Panc1 (cell line): Measurements from ENCODE around the gene CDKN1A. TPM values are rescaled to one million over a fixed set of nuclear protein-coding genes. Genes with fewer than 3 reads are reported as not detected.
A peak's percentile ranks its signal among the peaks of the same experiment; 100 is the strongest.

Source experiments
- ATAC-seq: fragments of 200-7000 bp; cut with Tn5 transposase; 2 replicates; pipeline ENCODE4 v1.9.1; 2020; ENCODE audit warnings: mild to moderate bottlenecking, moderate library complexity
- BruUV-seq: library from RNA; stranded (reverse); fragments of 400-500 nt; replicated peaks from 2 replicates; lab custom pipeline; 2021; lab: Mats Ljungman, UMichigan
- CTCF ChIA-PET: fragments of 300-600 bp; sonication (Branson Sonifier 250); formaldehyde crosslinking; loops from one replicate; lab custom pipeline; 2022; ENCODE audit warnings: antibody characterized with exemption; lab: Charles Lee
- POLR2A ChIA-PET: fragments of 300-600 bp; sonication (Branson Sonifier 250); formaldehyde crosslinking; loops from one replicate; lab custom pipeline; 2022; ENCODE audit warnings: antibody characterized with exemption; lab: Charles Lee
- DNase-seq: peaks from one replicate; pipeline ENCODE4 v3.0.0-alpha.2; 2010; ENCODE audit warnings: low read depth, low spot score
- H3K27ac ChIP-seq: 2 replicates; pipeline ENCODE4 v1.5.1; 2011; ENCODE audit warnings: mild to moderate bottlenecking, low read length, inconsistent platforms
- H3K27me3 ChIP-seq: fragments of 200-500 bp; sonication (Bioruptor generic); 2 replicates; pipeline ENCODE4 v1.6.0; 2014; ENCODE audit warnings: low read length, inconsistent platforms; ENCODE audit not compliant: control insufficient read depth, insufficient read depth
- H3K36me3 ChIP-seq: fragments of 200-500 bp; sonication (Bioruptor generic); 2 replicates; pipeline ENCODE4 v1.5.1; 2014; ENCODE audit warnings: inconsistent platforms, mild to moderate bottlenecking, low read length, moderate library complexity; ENCODE audit not compliant: control insufficient read depth, insufficient read depth
- H3K4me1 ChIP-seq: 2 replicates; pipeline ENCODE4 v1.5.1; 2011; ENCODE audit warnings: inconsistent platforms, mild to moderate bottlenecking, low read length, moderate library complexity; ENCODE audit not compliant: control insufficient read depth, insufficient read depth
- H3K4me3 ChIP-seq, 2 experiments: 2 replicates each; pipeline ENCODE4 v1.5.1; 2011 to 2012; ENCODE audit warnings: low read depth in 2 of 2, low read length in 2 of 2, mild to moderate bottlenecking in 2 of 2, inconsistent platforms in 1 of 2, moderate library complexity in 1 of 2
- H3K9me3 ChIP-seq: fragments of 200-500 bp; sonication (Bioruptor generic); 2 replicates; pipeline ENCODE4 v1.5.1; 2014; ENCODE audit warnings: low read depth, mild to moderate bottlenecking, inconsistent platforms, low read length, moderate library complexity; ENCODE audit not compliant: control insufficient read depth, insufficient read depth
- POLR2AphosphoS5 ChIP-seq: IDR thresholded peaks from 2 replicates; pipeline ENCODE4 v1.6.1; 2012; ENCODE audit warnings: mild to moderate bottlenecking, low read depth, low read length, moderate library complexity
- SIN3A ChIP-seq: IDR thresholded peaks from 2 replicates; pipeline ENCODE4 v1.6.1; 2012; ENCODE audit warnings: low read depth, mild to moderate bottlenecking, low read length, moderate library complexity, borderline replicate concordance; ENCODE audit not compliant: insufficient read depth
- TCF7L2 ChIP-seq: IDR thresholded peaks from 2 replicates; pipeline ENCODE4 v1.6.1; 2011; ENCODE audit warnings: mild to moderate bottlenecking, low read depth, low read length, inconsistent platforms
- in situ Hi-C: cut with HindIII; loops from 2 replicates; pipeline ENCODE4 v1.10.0; 2016; ENCODE audit warnings: low sequenced_read_pairs, low pct_unique_long_range_greater_than_20kb
- intact Hi-C: fragments of 100-400 bp; cut with micrococcal nuclease; formaldehyde crosslinking; loops from one replicate; pipeline ENCODE4 v1.10.0; 2022; ENCODE audit not compliant: unreplicated experiment
- total RNA-seq: library from RNA; stranded (reverse); gene quantifications from one replicate; pipeline ENCODE4 v1.2.1, GENCODE V29; 2021; ENCODE audit not compliant: unreplicated experiment
- TF ChIP-seq, protein P1 (sequence below): fragments of 450-650 bp; IDR thresholded peaks from 2 replicates; pipeline ENCODE4 v1.5.1; 2017; ENCODE audit warnings: mild to moderate bottlenecking
- TF ChIP-seq, protein P2 (sequence below), 2 experiments: IDR thresholded peaks; 2 replicates each; pipeline ENCODE4 v1.6.1; 2011 to 2012; ENCODE audit warnings: low read depth in 2 of 2, control low read depth in 1 of 2, low read length in 1 of 2, mild to moderate bottlenecking in 1 of 2, moderate library complexity in 1 of 2; ENCODE audit not compliant: insufficient read depth in 1 of 2

Gene CDKN1A
- total RNA-seq, 1 experiment from 2014 or later: 46.2 TPM

DNA sequence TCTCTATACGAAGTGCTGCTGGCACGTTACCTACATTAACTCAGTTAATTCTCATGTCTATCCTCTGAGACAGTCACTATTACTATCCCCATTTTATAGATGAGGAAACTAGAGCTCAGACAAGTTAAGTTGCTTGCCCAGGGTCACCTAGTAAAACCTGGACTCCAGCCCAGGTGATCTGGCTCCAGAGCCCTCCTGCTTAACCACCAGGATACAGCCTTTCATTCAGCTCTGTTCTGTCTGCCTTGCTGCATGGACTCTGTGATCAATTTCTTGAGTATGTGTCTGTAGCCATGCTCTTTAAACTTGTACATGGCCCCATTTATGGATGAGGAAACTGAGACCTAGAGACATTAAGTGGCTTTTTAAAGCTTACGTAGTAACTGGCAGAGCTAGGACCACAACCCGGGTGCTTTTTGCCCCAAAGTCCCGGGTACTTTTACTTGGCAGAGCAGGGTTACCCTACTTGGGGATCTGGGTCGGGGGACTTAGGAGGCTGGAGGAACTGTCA, 4.7 kb downstream of the CDKN1A start:
- CTCF ChIA-PET: no interaction called here
- POLR2A ChIA-PET: no interaction called here
- no peak overlapping the region for H3K4me3 ChIP-seq

DNA sequence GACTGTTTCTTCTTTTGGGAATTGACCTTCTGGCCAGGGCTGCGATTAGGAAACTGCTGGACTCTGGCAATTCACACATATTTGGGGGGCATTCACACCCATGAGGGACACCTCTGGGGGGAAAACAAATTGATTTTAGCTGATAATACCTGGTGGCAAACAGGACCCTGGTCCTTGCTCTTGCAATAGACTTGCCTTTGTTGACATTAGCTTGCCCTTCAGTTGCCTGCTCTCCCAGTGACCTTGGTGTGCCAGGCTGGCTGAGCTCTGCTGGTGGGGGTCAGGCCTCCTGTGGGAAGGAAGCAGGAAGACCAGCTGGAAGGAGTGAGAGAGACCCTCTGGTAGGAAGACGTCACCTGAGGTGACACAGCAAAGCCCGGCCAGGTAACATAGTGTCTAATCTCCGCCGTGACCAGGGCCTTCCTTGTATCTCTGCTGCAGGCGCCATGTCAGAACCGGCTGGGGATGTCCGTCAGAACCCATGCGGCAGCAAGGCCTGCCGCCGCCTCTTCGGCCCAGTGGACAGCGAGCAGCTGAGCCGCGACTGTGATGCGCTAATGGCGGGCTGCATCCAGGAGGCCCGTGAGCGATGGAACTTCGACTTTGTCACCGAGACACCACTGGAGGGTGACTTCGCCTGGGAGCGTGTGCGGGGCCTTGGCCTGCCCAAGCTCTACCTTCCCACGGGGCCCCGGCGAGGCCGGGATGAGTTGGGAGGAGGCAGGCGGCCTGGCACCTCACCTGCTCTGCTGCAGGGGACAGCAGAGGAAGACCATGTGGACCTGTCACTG, 5.3 kb downstream of the CDKN1A start:
- intact Hi-C loops (loop anchor here (10.0 kb wide), 1 partner anchor 71 kb away; no protein-coding TSS in a partner anchor), in situ Hi-C loops (no loop called here)
- Histone ChIP-seq H3K4me3 (no peak overlapping the region), H3K9me3 (no peaks in the 10 kb centered on the region), H3K4me1 (peaks cover 28% of the 10 kb centered on the region), H3K27ac (peak overlapping the region; percentile 77), H3K27me3 (no peaks in the 10 kb centered on the region), H3K36me3 (peaks cover 2% of the 10 kb centered on the region; the same call in 1 of the 2 replicates)
- no TSS peak for BruUV-seq
- TF ChIP-seq POLR2AphosphoS5 (no peak), SIN3A (no peak), TCF7L2 (no peak)
- TF ChIP-seq, protein P1, sequence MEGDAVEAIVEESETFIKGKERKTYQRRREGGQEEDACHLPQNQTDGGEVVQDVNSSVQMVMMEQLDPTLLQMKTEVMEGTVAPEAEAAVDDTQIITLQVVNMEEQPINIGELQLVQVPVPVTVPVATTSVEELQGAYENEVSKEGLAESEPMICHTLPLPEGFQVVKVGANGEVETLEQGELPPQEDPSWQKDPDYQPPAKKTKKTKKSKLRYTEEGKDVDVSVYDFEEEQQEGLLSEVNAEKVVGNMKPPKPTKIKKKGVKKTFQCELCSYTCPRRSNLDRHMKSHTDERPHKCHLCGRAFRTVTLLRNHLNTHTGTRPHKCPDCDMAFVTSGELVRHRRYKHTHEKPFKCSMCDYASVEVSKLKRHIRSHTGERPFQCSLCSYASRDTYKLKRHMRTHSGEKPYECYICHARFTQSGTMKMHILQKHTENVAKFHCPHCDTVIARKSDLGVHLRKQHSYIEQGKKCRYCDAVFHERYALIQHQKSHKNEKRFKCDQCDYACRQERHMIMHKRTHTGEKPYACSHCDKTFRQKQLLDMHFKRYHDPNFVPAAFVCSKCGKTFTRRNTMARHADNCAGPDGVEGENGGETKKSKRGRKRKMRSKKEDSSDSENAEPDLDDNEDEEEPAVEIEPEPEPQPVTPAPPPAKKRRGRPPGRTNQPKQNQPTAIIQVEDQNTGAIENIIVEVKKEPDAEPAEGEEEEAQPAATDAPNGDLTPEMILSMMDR: no peak
- ATAC-seq: no peak
- DNase-seq: no peak
- ChIA-PET POLR2A (interaction anchor here (0.6 kb wide), 1 partner anchor 1081 kb away, joined by 3 read pairs; no protein-coding TSS in a partner anchor), CTCF (no interaction called here)

More for the DNA sequence above, 4.7 kb downstream of the CDKN1A start:
- Histone ChIP-seq H3K27me3 (no peaks in the 10 kb centered on the region), H3K27ac (peak overlapping the region; percentile 77), H3K4me1 (peaks cover 29% of the 10 kb centered on the region), H3K36me3 (peaks cover 2% of the 10 kb centered on the region; the same call in 1 of the 2 replicates), H3K9me3 (no peaks in the 10 kb centered on the region)
- intact Hi-C loops: loop anchor here (10.0 kb wide), 1 partner anchor 72 kb away; no protein-coding TSS in a partner anchor
- no peak for TF ChIP-seq SIN3A
- TF ChIP-seq, protein P2, sequence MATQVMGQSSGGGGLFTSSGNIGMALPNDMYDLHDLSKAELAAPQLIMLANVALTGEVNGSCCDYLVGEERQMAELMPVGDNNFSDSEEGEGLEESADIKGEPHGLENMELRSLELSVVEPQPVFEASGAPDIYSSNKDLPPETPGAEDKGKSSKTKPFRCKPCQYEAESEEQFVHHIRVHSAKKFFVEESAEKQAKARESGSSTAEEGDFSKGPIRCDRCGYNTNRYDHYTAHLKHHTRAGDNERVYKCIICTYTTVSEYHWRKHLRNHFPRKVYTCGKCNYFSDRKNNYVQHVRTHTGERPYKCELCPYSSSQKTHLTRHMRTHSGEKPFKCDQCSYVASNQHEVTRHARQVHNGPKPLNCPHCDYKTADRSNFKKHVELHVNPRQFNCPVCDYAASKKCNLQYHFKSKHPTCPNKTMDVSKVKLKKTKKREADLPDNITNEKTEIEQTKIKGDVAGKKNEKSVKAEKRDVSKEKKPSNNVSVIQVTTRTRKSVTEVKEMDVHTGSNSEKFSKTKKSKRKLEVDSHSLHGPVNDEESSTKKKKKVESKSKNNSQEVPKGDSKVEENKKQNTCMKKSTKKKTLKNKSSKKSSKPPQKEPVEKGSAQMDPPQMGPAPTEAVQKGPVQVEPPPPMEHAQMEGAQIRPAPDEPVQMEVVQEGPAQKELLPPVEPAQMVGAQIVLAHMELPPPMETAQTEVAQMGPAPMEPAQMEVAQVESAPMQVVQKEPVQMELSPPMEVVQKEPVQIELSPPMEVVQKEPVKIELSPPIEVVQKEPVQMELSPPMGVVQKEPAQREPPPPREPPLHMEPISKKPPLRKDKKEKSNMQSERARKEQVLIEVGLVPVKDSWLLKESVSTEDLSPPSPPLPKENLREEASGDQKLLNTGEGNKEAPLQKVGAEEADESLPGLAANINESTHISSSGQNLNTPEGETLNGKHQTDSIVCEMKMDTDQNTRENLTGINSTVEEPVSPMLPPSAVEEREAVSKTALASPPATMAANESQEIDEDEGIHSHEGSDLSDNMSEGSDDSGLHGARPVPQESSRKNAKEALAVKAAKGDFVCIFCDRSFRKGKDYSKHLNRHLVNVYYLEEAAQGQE (IDR thresholded peaks at IDR 0.05; ENCODE audit: insufficient read depth in 1 of 2, low read depth in 2 of 2, low read length in 1 of 2): no peak
- no peak for TF ChIP-seq POLR2AphosphoS5
- TF ChIP-seq, protein P1: no peak
- TF ChIP-seq TCF7L2: no peak
- ATAC-seq: no peak
- in situ Hi-C loops: no loop called here
- no peak for DNase-seq
- BruUV-seq: no TSS peak
